ENCODE results near the gene LAG3.

The LAG3 gene

DNA sequence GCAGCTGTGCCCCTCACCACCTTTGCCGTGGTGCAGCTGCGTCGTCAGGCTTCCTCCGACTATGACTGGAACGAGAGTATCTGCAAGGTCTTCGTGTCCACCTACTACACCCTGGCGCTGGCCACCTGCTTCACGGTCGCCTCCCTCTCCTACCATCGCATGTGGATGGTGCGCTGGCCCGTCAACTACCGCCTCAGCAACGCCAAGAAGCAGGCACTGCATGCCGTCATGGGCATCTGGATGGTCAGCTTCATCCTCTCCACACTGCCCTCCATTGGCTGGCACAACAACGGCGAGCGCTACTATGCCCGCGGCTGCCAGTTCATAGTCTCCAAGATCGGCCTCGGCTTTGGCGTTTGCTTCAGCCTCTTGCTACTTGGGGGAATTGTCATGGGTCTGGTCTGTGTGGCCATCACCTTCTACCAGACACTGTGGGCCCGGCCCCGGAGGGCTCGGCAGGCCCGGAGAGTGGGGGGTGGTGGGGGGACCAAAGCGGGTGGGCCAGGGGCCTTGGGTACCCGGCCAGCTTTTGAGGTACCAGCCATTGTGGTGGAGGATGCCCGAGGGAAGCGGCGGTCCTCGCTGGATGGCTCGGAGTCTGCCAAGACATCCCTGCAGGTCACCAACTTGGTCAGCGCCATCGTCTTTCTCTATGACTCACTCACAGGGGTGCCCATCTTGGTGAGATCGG is 51.9 kb downstream of the LAG3 start:
- no peak for DNase-seq (ENCODE audit: low read depth)

DNA sequence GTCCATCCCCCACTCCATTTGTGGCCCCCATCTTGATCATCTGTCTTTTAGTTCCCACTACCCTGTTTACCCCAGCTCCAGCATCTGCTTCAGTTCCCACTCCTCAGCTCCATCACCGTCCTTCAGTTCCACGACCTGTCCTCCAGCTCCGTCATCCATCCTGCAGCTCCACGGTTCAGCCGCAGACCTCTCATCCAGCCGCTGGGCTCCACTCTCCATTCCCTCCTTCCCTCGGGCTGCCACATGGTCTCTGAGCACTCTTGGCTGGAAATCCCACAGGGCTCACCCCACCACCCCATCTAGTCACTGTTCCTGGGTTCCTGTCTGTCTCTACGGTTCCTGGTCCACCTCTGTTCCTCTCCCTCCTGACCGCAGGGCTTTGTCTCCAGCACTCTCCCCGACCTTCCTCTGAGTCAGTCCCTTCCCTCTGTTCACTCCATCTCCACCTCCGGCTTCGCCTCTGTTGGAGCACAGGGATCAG is 52.6 kb downstream of the LAG3 start:
- DNase-seq (ENCODE audit: low read depth), result no peak

DNA sequence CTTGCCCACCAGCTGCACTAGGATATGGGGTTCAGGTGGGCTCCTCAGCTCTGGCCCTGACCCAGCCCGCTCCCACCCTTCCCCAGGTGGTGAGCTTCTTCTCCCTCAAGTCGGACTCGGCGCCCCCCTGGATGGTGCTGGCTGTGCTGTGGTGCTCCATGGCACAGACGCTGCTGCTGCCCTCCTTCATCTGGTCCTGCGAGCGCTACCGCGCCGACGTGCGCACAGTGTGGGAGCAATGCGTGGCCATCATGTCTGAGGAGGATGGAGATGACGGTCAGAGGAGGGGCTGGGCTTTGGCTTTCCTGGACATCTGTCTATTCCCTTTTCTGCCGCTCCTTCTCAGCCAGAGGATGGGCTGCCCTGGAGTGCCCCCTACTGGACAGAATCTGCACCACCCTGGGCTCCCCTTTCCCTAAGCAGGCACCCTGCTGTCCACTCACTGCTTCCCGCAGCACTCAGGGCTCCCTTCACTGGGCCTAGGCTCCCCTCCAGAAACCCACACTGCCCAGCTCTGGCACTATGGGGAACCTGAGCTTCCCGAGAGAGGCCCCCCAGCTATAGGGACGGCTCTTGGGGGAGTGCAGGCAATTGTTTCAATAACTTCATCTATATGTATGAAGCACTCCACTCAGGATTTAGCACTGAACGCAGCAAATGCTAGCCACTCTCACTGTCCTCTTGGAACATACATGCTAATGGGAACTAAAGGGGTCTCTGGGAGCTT is 53.2 kb downstream of the LAG3 start:
- peak; percentile 68 for DNase-seq (ENCODE audit: low read depth)

DNA sequence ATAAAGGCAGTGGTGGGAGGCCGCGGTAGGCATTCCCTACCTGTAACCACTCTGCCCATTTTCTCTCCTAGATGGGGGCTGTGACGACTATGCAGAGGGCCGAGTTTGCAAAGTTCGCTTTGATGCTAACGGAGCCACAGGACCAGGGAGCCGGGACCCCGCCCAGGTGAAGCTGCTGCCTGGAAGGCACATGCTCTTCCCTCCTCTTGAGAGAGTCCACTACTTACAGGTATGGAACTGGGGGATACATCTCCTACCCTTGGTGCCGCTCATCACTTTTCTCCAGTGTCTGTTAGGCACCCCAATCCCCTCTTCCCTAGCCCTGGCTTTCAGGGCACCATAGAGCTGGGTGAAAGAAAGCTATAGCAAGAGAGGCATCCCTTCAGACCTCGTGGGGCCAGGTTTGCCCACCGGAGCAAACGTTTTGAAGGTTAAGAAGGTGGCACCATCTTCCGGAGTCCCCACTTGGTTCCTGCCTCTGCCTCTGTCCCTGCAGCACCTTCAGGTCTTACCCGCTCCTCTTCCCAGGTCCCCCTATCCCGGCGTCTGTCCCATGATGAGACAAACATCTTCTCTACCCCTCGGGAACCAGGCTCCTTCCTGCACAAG is 53.9 kb downstream of the LAG3 start:
- no peak for DNase-seq (ENCODE audit: low read depth)

DNA sequence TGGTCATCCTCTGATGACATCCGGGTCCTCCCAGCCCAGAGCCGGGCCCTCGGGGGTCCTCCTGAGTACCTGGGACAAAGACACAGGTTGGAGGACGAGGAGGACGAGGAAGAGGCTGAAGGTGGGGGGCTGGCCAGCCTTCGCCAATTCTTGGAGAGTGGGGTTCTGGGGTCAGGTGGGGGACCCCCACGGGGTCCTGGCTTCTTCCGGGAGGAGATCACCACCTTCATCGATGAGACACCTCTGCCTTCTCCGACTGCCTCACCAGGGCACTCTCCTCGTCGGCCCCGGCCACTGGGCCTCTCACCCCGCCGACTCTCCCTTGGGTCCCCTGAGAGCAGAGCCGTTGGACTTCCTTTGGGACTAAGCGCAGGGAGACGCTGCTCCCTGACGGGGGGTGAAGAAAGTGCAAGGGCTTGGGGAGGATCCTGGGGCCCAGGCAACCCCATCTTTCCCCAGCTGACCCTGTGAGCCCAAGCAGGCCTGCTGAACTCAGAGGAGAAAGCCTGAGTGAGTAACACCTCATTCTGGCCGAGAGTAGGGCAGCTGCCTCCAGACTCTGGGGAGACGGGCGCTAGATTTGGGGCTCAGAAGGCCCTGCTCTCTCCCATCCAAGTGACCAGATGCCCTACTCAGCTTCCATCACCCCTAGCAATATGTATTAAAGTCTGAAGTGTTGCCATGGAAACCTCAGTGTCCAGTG is 54.6 kb downstream of the LAG3 start:
- DNase-seq (ENCODE audit: low read depth), result no peak

DNA sequence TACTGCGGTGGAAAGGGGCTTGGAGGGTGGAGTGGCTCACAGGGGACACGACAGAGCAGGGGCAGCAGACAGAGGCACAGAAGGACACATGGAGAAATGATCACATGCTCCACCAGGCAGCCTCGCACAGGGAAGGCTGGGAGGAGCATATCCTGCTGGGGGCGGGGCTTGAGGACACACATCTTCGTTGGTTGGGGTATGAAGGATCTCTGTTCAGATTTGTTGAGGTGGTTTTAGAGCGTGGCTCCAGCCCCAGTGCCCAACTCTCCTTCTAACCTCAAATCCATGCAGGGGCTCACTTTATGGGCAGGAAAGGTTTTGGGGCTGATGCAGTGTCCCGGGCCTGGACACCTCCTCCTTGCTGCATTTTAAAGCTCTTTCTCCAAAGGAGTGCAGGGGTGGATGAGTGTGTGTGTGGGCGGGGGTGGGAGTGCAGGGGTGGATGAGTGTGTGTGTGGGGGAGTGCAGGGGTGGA is 55.2 kb downstream of the LAG3 start:
- DNase-seq (ENCODE audit: low read depth), result peak; percentile 26
